GM21381 (cell line): Measurements from ENCODE around the gene GMPPA.

Experiments used
- ATAC-seq: cut with Tn5 transposase; IDR thresholded peaks from one replicate; pipeline ENCODE4 v1.9.1; 2021; ENCODE audit warnings: mild to moderate bottlenecking, moderate library complexity; ENCODE audit not compliant: unreplicated experiment

Gene GMPPA

GRCh38 chr2:219501849-219502248, 3.2 kb downstream of the GMPPA start:
- no peak for ATAC-seq

GRCh38 chr2:219502618-219503017, 3.9 kb downstream of the GMPPA start:
- no peak for ATAC-seq

- ATAC-seq = no peak
Measured at GRCh38 chr2:219505585-219505984, 6.9 kb downstream of the GMPPA start.

GRCh38 chr2:219506153-219506801, 7.6 kb downstream of the GMPPA start:
- ATAC-seq = no peak

GRCh38 chr2:219506802-219507526, 8.3 kb downstream of the GMPPA start:
- ATAC-seq = no peak

- ATAC-seq = no peak
Measured at GRCh38 chr2:219507581-219508443, 9.1 kb downstream of the GMPPA start.

GRCh38 chr2:219508444-219508734, 9.7 kb downstream of the GMPPA start:
- no peak for ATAC-seq

GRCh38 chr2:219508971-219509779, 10.5 kb downstream of the GMPPA start:
- ATAC-seq = no peak

- no peak for ATAC-seq
Measured at GRCh38 chr2:219509780-219510511, 11.3 kb downstream of the GMPPA start.

- no peak for ATAC-seq
Measured at GRCh38 chr2:219510512-219511135, 11.9 kb downstream of the GMPPA start.

- ATAC-seq = no peak
Measured at GRCh38 chr2:219511547-219512325, 13.0 kb downstream of the GMPPA start.

- no peak for ATAC-seq
Measured at GRCh38 chr2:219512524-219513216, 14.0 kb downstream of the GMPPA start.

GRCh38 chr2:219513787-219514186, 15.1 kb downstream of the GMPPA start:
- no peak for ATAC-seq

- no peak for ATAC-seq
Measured at GRCh38 chr2:219514196-219514761, 15.6 kb downstream of the GMPPA start, which contains the start of gene ASIC4. ASIC4 (plus strand) TSS chr2:219514482; CDS start chr2:219514725, 243 bp downstream.

GRCh38 chr2:219514836-219515235, 16.1 kb downstream of the GMPPA start:
- no peak for ATAC-seq

- no peak for ATAC-seq
Measured at GRCh38 chr2:219515874-219516629, 17.4 kb downstream of the GMPPA start.

- no peak for ATAC-seq
Measured at GRCh38 chr2:219516888-219517287, 18.2 kb downstream of the GMPPA start.
